Activated CD8-positive, alpha-beta memory T cell treated with anti-CD3 and anti-CD28 coated beads, Interleukin-2, amount 50 U/mL, for 4 hours (primary cell): ENCODE results near the gene SNN.

Source experiments
- DNase-seq: peaks from one replicate; pipeline ENCODE4 v3.0.0-alpha.2; 2020

SNN gene

GRCh38 chr16:11667824-11668622 lies at the start of gene SNN:
SNN (plus strand) TSS chr16:11668455; CDS start chr16:11676060, 7,605 bp downstream.
- peak; percentile 85 for DNase-seq

GRCh38 chr16:11619327-11619851 lies 48.9 kb upstream of the SNN start:
- no peak for DNase-seq

- DNase-seq, result no peak
These were observed 47.8 kb upstream of the SNN start for GRCh38 chr16:11620243-11621003.

DNA sequence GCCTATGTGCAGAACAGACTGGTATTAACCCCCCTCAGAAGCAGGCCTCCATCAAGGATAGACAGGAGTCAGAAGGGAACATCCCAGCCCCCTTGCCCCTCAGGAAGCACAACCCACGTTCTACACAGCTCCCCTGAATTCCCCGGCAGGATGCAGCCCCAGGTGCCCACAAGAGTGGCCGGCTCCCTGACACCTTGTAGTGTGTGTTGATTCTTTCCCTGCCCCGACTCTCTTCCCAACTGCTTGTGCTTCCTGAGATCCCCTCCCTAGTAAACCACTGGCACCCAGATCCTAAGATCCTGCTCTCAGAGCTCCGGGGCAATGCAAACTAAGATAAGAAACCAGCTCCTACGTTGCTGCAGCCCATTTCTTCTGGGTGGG lies 46.7 kb upstream of the SNN start:
- no peak for DNase-seq

DNA sequence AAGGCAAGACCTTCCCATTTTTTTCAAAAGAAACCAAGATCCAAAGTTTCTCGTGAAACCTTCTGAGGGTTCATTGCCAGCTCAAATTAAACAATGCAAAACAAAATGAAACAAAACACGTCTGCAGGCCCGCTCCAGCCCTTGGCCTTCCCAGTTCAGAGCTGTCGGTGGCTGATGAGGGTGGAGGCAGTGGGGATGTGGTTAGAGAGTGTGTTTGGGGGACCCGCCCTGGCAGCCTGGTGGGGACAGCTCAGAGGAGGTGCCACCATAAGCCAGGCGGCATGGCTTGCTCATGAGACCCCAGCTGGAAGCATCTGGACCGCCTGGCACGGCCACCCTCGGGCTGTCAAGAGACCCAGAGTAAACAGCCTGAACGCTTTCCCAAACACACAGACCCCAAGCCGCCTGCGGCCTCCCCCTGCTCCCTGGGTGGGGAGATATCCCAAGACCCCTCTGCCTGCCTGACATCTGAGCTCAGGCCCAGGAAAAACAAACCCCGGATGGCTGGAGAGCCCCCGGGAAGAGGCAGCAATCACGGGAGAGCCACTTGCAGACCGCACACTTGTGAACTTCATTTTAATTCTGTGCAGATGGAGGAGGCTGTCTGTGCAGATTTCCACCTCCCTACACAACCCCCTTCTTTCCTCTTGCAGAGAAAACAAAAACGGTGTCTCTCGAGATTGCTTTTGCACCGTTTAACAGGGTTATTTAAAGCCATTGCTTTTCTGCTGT lies 46.2 kb upstream of the SNN start:
- peak; percentile 59 for DNase-seq

- DNase-seq, result no peak
These were observed 44.0 kb upstream of the SNN start for GRCh38 chr16:11624205-11624604.

- DNase-seq, result no peak
These were observed 43.3 kb upstream of the SNN start for GRCh38 chr16:11624636-11625607.

- DNase-seq, result no peak
These were observed 42.5 kb upstream of the SNN start for GRCh38 chr16:11625769-11626168.

GRCh38 chr16:11626657-11627291 lies 41.5 kb upstream of the SNN start:
- DNase-seq, result no peak

DNA sequence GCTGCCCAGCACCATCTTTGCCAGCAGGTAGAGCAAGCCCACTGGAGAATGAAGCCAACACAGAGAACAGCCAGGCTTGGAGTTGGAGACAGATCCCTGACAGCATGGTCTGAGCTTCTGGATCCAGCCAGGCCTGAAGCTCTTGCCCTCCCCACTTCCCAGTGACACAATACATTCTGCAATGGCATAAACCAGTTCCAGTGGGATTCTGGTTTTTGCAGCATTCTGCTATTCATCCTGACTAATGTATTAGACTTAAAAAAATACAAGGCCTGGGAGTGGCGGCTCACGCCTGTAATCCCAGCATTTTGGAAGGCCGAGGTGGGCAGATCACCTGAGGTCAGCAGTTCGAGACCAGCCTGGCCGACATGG lies 41.0 kb upstream of the SNN start:
- DNase-seq, result no peak

DNA sequence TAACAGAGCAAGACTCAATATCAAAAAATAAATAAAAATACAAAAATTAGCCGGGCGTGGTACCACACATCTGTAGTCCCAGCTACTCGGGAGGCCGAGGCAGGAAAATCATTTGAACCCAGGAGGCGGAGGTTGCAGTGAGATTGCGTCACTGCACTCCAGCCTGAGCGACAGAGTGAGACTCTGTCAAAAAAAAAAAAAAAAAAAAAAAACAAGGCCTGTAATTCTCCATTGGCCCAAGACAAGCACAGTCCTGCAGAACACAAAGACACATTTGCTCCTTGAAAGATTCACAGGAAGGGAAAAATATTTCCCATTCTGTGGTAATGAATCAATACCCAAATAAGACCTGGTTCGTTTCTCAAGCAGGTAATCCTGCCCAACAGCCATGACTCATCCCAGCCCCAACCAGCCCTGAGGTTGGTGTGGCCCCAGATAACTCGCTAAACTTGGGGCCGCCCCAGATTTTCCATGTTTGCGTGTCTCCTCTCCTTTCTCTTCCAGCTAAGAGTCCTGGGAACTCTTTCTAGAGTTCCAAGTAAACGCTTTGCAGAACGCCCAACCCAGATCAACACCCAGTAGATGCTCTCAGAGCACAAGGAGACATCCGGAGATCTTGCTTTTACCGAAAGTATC lies 40.3 kb upstream of the SNN start:
- no peak for DNase-seq

DNA sequence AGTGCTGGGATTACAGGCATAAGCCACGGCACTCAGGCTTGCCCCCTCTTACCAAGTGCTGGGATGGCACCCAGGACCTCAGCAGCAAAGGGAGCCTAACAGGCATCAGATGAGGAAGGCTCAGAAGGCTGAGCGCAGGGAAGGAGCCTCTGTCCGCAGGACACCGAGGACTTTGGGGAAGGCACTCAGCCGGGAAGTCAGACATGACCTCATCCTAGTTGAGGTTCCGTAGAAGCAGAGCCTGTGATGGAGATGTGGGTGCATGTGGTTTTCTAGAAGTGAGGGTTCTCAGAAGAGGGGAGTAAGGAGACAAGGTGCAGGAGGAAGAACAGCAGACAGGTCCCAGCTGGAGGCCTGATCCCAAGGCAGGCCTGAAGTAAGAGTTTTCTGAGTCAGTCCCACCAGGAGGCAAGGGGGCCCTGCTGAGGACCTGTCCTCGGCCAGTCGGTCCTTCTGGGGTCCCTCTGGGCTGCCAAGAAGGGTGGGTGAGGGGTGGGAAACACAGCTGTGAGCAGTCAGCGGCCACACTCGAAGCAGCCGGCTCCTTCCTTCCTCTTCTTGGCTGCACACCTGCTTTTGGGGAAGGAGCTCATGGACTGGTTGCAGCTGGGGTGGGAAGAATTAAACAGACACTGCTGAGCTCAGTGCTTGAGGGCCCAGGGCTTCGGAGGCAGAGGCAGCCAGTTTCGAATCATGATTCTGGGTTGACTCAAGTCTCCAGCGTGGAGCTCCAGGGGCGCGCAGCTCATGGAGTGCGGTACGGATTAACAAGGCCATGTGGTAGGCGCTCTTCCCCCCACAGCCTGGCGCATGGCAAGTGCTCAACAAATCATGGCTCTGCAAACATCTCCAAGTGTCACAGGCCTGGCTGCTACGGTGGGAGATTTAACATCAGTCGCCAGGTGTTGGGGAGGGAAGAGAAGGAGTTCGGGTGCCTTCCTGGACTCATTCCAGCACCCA lies 38.9 kb upstream of the SNN start:
- no peak for DNase-seq

DNA sequence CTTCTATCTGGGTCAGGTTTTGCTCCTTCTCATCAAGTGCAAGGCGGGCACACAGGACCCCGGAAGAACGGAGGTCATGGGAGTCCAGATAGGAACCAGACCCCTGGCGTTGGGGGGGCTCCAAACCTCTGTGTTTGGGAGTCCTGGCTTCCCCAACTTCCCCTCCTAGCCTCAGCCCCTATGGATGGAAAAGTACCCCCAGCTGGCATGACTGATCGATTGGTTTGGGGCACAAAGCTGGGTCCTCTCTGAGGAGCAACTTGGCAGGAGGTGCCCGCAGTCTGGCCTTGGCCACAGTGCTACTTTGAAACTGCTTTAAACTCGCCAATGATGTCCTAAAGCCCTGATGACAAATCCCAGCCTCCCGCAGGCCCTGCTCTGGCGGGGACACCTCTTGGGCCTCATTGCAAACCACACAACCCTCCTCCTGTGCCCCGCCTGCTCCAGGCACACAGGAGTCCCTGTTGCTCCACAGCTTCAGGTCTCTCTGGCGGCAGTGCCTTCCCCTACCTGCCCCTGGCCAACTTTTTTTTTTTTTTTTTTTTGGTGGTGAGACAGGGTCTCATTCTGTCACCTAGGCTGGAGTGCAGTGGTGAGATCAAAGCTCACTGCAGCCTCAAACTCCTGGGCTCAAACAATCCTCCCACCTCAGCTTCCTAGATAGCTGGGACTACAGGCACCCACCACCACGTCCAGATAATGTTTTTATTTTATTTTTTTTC lies 38.0 kb upstream of the SNN start:
- DNase-seq, result no peak

- DNase-seq, result no peak
These were observed 37.5 kb upstream of the SNN start for GRCh38 chr16:11630768-11631056.

DNA sequence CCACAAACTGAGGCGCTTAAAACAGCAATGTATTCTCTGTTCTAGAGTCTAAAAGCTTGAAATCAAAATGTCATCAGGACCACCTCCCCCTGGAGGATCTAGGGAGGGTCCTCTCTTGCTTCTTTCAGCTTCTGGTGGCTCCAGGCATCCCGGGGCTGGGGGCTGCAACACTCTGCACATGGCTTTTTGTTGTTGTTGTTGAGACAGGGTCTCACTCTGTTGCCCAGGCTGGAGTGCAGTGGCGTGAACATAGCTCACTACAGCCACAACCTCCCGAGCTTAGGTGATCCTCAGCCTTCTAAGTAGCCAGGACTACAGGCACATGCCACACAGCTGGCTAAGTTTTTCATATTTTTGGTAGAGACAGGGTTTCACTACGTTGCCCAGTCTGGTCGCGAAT lies 37.0 kb upstream of the SNN start:
- no peak for DNase-seq

DNA sequence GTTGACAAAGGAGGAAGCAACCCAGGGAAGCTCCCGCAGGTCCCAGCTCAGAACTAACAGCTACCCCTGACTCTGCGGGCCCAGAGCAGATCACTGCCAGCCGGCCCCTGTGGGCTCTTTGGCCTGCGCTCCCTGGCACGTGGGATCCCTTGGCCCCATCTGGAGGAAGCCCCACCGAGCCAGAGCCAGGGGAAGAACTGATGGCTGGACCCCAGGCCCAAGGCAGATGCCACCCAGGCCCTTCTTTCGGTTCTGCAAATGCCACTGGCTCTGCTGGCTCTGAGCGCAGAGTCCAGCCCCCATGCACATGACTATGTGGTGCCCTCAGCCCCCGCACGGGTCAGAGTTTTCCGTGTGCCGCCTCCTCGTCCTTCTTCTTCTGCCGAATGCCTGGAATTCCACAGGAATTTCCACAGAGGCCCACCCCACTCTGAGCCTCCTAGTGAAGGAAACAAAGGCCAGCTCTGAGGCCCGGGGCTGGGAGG lies 35.8 kb upstream of the SNN start:
- no peak for DNase-seq

- DNase-seq, result no peak
These were observed 35.1 kb upstream of the SNN start for GRCh38 chr16:11633113-11633512.

- no peak for DNase-seq
These were observed 33.9 kb upstream of the SNN start for GRCh38 chr16:11634312-11634711.

DNA sequence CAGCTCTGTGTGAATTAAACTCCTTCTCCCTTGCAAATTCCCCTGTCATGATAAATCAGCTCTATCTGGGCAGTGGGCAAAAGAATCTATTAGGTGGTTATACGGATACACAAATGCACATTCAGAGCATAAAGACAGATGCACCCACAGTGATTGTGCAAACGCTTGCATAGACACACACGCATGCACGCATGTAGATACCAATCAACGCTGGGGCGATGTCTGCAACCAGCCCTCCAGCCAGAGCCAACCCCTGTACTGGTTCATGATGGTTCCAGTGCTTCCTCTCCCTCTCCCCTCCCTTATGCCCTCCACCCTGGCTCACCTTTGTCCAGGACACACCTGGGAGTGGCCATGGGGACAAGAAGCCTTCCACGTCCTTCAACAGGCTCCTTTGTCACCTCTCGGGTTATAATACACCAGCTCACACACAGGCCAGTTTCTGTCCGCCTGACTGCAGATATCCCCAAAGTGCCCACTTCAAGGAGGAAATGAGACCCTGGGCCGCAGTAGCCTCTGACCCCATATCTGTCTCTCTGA lies 33.1 kb upstream of the SNN start:
- no peak for DNase-seq
